PC-9 (cell line): Measurements from ENCODE around the gene SLC13A1. TPM values are rescaled to one million over a fixed set of nuclear protein-coding genes. Genes with fewer than 3 reads are reported as not detected.

Source experiments
- BruUV-seq: library from RNA; stranded (reverse); fragments of 400-500 nt; replicated peaks from 2 replicates; lab custom pipeline; 2021; lab: Mats Ljungman, UMichigan
- CTCF ChIA-PET: fragments of 300-600 bp; sonication (Branson Sonifier 250); formaldehyde crosslinking; loops from one replicate; lab custom pipeline; 2022; ENCODE audit warnings: antibody characterized with exemption; lab: Charles Lee
- POLR2A ChIA-PET: fragments of 300-600 bp; sonication (Branson Sonifier 250); formaldehyde crosslinking; loops from one replicate; lab custom pipeline; 2022; ENCODE audit warnings: antibody characterized with exemption; ENCODE audit not compliant: unreplicated experiment; lab: Charles Lee
- DNase-seq, 2 experiments: peaks; one replicate each; pipeline versions ENCODE4 v3.0.0 to v3.0.0-alpha.2; 2015 to 2022; ENCODE audit warnings: mixed read lengths in 1 of 2
- H2AFZ ChIP-seq: fragments of 200-600 bp; sonication (generic); 2 replicates; pipeline ENCODE4 v1.8.1; 2017; ENCODE audit warnings: antibody characterized with exemption
- H3F3A ChIP-seq: fragments of 200-600 bp; sonication (generic); 2 replicates; pipeline ENCODE4 v1.8.1; 2017; ENCODE audit warnings: antibody characterized with exemption, mild to moderate bottlenecking, low read depth; ENCODE audit not compliant: insufficient read depth
- H3K27ac ChIP-seq: fragments of 200-600 bp; sonication (generic); 2 replicates; pipeline ENCODE4 v1.6.1; 2016; ENCODE audit warnings: mixed run types
- H3K27me3 ChIP-seq: fragments of 200-600 bp; sonication (generic); 2 replicates; pipeline ENCODE4 v1.6.1; 2016; ENCODE audit warnings: low read depth, mixed run types; ENCODE audit not compliant: insufficient read depth
- H3K36me3 ChIP-seq: fragments of 200-600 bp; sonication (generic); 2 replicates; pipeline ENCODE4 v1.6.1; 2016; ENCODE audit warnings: low read depth, mixed run types
- H3K4me1 ChIP-seq: fragments of 200-600 bp; sonication (generic); replicated peaks from 2 replicates; pipeline ENCODE4 v1.6.1; 2016; ENCODE audit warnings: mixed run types; ENCODE audit not compliant: insufficient read depth
- H3K4me2 ChIP-seq: fragments of 200-600 bp; sonication (generic); 2 replicates; pipeline ENCODE4 v1.6.1; 2017; ENCODE audit warnings: mixed run types
- H3K4me3 ChIP-seq: fragments of 200-600 bp; sonication (generic); 2 replicates; pipeline ENCODE4 v1.6.1; 2016; ENCODE audit warnings: mixed run types
- H3K79me2 ChIP-seq: fragments of 200-600 bp; sonication (generic); 2 replicates; pipeline ENCODE4 v1.6.1; 2017; ENCODE audit warnings: low read depth, mixed run types
- H3K9me2 ChIP-seq: fragments of 200-600 bp; sonication (generic); 2 replicates; pipeline ENCODE4 v1.8.1; 2017; ENCODE audit warnings: mild to moderate bottlenecking; ENCODE audit not compliant: insufficient read depth
- H3K9me3 ChIP-seq: fragments of 200-600 bp; sonication (generic); 2 replicates; pipeline ENCODE4 v1.8.1; 2016; ENCODE audit warnings: low read depth; ENCODE audit not compliant: insufficient read depth
- H4K20me1 ChIP-seq: fragments of 200-600 bp; sonication (generic); 2 replicates; pipeline ENCODE4 v1.8.1; 2017; ENCODE audit not compliant: insufficient read depth
- CTCF ChIP-seq: fragments of 200-600 bp; sonication (generic); conservative IDR thresholded peaks from 2 replicates; pipeline ENCODE4 v1.6.1; 2017; ENCODE audit warnings: mixed run types, antibody characterized with exemption, mild to moderate bottlenecking, moderate library complexity
- EZH2 ChIP-seq: fragments of 200-600 bp; sonication (generic); IDR thresholded peaks from 2 replicates; pipeline ENCODE4 v1.8.0; 2017; ENCODE audit warnings: antibody characterized with exemption, low read depth
- intact Hi-C: fragments of 100-400 bp; cut with micrococcal nuclease; formaldehyde crosslinking; loops from one replicate; pipeline ENCODE4 v1.10.0; 2022; ENCODE audit not compliant: unreplicated experiment
- total RNA-seq: library from RNA; stranded (reverse); gene quantifications from 2 replicates; pipeline ENCODE4 v1.2.3, GENCODE V29; 2021

The SLC13A1 gene
- total RNA-seq, 1 experiment from 2014 or later, result not detected

GRCh38 chr7:123148813-123149212 is 51.0 kb downstream of the SLC13A1 start:
- ChIA-PET CTCF (interaction anchor here (1.0 kb wide), 1 partner anchor 345 kb away, joined by 3 read pairs; no protein-coding TSS in a partner anchor), POLR2A (no interaction called here)
- Histone ChIP-seq H3K4me2 (no peak overlapping the region), H3F3A (no peaks in the 10 kb centered on the region), H3K4me1 (no peaks in the 10 kb centered on the region), H3K27ac (no peak overlapping the region), H3K9me3 (no peaks in the 10 kb centered on the region), H3K79me2 (no peaks in the 10 kb centered on the region), H3K9me2 (no peaks in the 10 kb centered on the region), H3K27me3 (no peaks in the 10 kb centered on the region), H2AFZ (no peak overlapping the region), H4K20me1 (no peaks in the 10 kb centered on the region), H3K4me3 (no peak overlapping the region), H3K36me3 (no peaks in the 10 kb centered on the region)
- no TSS peak for BruUV-seq
- TF ChIP-seq EZH2, result no peak
- TF ChIP-seq CTCF, result no peak
- no peak for DNase-seq
- intact Hi-C loops, result no loop called here

- H4K20me1 ChIP-seq, result no peaks in the 10 kb centered on the region
- intact Hi-C loops, result no loop called here
- POLR2A ChIA-PET, result no interaction called here
Observed at GRCh38 chr7:123143252-123144006, 56.3 kb downstream of the SLC13A1 start.

GRCh38 chr7:123140561-123140960 is 59.2 kb downstream of the SLC13A1 start:
- no peak overlapping the region for H3K27ac ChIP-seq
- H3K4me3 ChIP-seq, result no peak overlapping the region
- no TSS peak for BruUV-seq
- no peak overlapping the region for H3K4me2 ChIP-seq
- no peak for DNase-seq
- H3K9me2 ChIP-seq, result no peaks in the 10 kb centered on the region
- H3K27me3 ChIP-seq, result no peaks in the 10 kb centered on the region
- no peak for TF ChIP-seq EZH2
- no peak for TF ChIP-seq CTCF
- H3K4me1 ChIP-seq, result no peaks in the 10 kb centered on the region
- no peaks in the 10 kb centered on the region for H3K9me3 ChIP-seq
- intact Hi-C loops, result no loop called here
- H3K36me3 ChIP-seq, result no peaks in the 10 kb centered on the region
- POLR2A ChIA-PET, result no interaction called here
- H3F3A ChIP-seq, result no peaks in the 10 kb centered on the region
- no peaks in the 10 kb centered on the region for H4K20me1 ChIP-seq
- H2AFZ ChIP-seq, result no peak overlapping the region
- CTCF ChIA-PET, result interaction anchor here (0.6 kb wide), 1 partner anchor 337 kb away, joined by 3 read pairs; no protein-coding TSS in a partner anchor
- H3K79me2 ChIP-seq, result no peaks in the 10 kb centered on the region

More at GRCh38 chr7:123143252-123144006, 56.3 kb downstream of the SLC13A1 start:
- Histone ChIP-seq H3F3A (no peaks in the 10 kb centered on the region), H3K27ac (no peak overlapping the region), H3K36me3 (no peaks in the 10 kb centered on the region), H3K9me3 (no peaks in the 10 kb centered on the region), H2AFZ (no peak overlapping the region), H3K9me2 (no peaks in the 10 kb centered on the region), H3K79me2 (no peaks in the 10 kb centered on the region), H3K4me2 (no peak overlapping the region), H3K4me3 (no peak overlapping the region), H3K4me1 (no peaks in the 10 kb centered on the region), H3K27me3 (no peaks in the 10 kb centered on the region)
- CTCF ChIA-PET, result no interaction called here
- no TSS peak for BruUV-seq
- no peak for DNase-seq
- no peak for TF ChIP-seq CTCF
- TF ChIP-seq EZH2, result no peak
